ENCODE measurements around the gene UBA3. TPM values are rescaled to one million over a fixed set of nuclear protein-coding genes. Genes with fewer than 3 reads are reported as not detected.

UBA3 gene
- total RNA-seq, 1 experiment from 2014 or later = 47.1 TPM

DNA sequence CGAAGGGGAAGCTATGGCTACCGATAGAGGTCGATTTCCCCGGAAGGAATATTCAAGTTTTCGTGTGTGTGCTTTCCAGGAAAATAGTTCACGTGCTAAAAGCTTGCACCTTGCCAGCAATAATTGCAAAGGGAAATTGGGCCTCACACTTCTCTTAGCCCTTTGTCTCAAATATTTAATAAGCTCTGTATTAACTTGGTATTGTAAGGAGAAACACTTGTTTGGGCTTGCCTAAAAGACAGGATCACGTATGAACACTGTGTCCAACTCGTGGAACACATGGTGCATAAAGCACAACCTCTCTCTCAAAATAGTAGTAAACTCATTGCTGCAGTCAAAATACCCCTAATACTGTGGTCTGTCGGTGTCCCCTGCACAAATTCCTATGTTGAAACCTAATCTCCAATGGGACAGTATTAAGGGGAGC is 27.7 kb downstream of the UBA3 start:
- POLR2A ChIA-PET = interaction anchor here (0.7 kb wide), 1 partner anchor 39 kb away, joined by 5 read pairs; the partner anchor contains the start of gene EOGT
- ATAC-seq (peak; percentile 6; the same call in 1 of the 2 replicates), DNase-seq (ENCODE audit: low read depth, low spot score) (no peak)
- H3K4me1 ChIP-seq (ENCODE audit: control insufficient read depth, insufficient read depth, low read length) = peaks cover 3% of the 10 kb centered on the region; the same call in 1 of the 2 replicates
- H3K27me3 ChIP-seq (ENCODE audit: control insufficient read depth, insufficient read depth, low read length) = no peaks in the 10 kb centered on the region
- H3K9me3 ChIP-seq (ENCODE audit: control insufficient read depth, insufficient read depth, low read depth, low read length) = no peaks in the 10 kb centered on the region
- no TSS peak for BruUV-seq (replicated peaks)
- H3K4me3 ChIP-seq (ENCODE audit: low read depth in 2 of 2, low read length in 2 of 2) = peak overlapping the region; percentile 92 to 95
- peaks cover 28% of the 10 kb centered on the region for H3K36me3 ChIP-seq (ENCODE audit: control insufficient read depth, insufficient read depth, low read length)
- in situ Hi-C loops (cut with HindIII; ENCODE audit: low pct_unique_long_range_greater_than_20kb, low sequenced_read_pairs) = no loop called here
- CTCF ChIA-PET = interaction anchor here (0.6 kb wide), 1 partner anchor 32 kb away, joined by 3 read pairs; no protein-coding TSS in a partner anchor
- intact Hi-C loops (cut with micrococcal nuclease; ENCODE audit: unreplicated experiment) = no loop called here
- H3K27ac ChIP-seq (ENCODE audit: low read length) = peak overlapping the region; percentile 90
- TF ChIP-seq POLR2AphosphoS5 (IDR thresholded peaks at IDR 0.05; ENCODE audit: low read depth, low read length) (no peak), TCF7L2 (IDR thresholded peaks at IDR 0.05; ENCODE audit: low read depth, low read length) (no peak), SIN3A (IDR thresholded peaks at IDR 0.05; ENCODE audit: borderline replicate concordance, insufficient read depth, low read depth, low read length) (no peak)
- TF ChIP-seq, protein P1, sequence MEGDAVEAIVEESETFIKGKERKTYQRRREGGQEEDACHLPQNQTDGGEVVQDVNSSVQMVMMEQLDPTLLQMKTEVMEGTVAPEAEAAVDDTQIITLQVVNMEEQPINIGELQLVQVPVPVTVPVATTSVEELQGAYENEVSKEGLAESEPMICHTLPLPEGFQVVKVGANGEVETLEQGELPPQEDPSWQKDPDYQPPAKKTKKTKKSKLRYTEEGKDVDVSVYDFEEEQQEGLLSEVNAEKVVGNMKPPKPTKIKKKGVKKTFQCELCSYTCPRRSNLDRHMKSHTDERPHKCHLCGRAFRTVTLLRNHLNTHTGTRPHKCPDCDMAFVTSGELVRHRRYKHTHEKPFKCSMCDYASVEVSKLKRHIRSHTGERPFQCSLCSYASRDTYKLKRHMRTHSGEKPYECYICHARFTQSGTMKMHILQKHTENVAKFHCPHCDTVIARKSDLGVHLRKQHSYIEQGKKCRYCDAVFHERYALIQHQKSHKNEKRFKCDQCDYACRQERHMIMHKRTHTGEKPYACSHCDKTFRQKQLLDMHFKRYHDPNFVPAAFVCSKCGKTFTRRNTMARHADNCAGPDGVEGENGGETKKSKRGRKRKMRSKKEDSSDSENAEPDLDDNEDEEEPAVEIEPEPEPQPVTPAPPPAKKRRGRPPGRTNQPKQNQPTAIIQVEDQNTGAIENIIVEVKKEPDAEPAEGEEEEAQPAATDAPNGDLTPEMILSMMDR (IDR thresholded peaks at IDR 0.05) = no peak
- TF ChIP-seq, protein P2, sequence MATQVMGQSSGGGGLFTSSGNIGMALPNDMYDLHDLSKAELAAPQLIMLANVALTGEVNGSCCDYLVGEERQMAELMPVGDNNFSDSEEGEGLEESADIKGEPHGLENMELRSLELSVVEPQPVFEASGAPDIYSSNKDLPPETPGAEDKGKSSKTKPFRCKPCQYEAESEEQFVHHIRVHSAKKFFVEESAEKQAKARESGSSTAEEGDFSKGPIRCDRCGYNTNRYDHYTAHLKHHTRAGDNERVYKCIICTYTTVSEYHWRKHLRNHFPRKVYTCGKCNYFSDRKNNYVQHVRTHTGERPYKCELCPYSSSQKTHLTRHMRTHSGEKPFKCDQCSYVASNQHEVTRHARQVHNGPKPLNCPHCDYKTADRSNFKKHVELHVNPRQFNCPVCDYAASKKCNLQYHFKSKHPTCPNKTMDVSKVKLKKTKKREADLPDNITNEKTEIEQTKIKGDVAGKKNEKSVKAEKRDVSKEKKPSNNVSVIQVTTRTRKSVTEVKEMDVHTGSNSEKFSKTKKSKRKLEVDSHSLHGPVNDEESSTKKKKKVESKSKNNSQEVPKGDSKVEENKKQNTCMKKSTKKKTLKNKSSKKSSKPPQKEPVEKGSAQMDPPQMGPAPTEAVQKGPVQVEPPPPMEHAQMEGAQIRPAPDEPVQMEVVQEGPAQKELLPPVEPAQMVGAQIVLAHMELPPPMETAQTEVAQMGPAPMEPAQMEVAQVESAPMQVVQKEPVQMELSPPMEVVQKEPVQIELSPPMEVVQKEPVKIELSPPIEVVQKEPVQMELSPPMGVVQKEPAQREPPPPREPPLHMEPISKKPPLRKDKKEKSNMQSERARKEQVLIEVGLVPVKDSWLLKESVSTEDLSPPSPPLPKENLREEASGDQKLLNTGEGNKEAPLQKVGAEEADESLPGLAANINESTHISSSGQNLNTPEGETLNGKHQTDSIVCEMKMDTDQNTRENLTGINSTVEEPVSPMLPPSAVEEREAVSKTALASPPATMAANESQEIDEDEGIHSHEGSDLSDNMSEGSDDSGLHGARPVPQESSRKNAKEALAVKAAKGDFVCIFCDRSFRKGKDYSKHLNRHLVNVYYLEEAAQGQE (IDR thresholded peaks at IDR 0.05; ENCODE audit: insufficient read depth in 1 of 2, low read depth in 2 of 2, low read length in 1 of 2) = no peak

DNA sequence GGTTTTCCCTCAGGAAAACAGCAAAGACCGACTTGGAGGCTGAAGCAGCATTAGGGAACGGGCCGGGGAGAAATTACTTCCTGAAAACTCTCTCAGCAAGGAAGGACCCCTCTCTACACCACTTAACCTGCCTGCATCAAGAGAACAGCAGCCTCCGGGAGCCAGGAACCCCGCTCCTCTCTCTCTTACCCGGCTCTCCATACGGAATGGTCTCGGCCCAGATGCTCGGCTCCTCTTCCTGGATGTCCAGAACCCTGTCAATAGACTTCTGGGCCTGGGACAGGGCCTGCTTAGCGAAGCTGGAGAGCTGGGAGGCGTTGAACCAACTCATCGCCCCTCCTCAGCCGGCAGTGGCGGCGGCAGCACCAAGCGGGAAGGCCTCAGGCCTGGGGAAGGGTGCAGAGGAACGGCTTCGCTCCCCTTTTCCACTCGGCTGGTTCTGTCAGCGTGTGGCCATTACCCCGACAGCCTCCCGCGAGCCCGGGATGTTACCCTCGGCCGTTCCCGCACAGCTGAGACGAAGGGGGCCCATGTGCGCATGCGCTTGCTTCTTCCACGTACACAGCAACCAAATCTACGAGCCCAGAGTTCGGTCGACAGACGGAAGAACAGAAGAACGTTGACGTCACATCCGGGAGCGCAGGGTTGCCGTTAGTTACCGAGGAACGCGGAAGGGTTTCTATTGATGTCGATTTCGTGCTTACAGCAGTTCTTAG is 28.3 kb downstream of the UBA3 start, which contains the start of gene TMF1:
Gene TMF1, minus strand, starts transcription at position 578 of the 716 bp plus-strand sequence. Its CDS starts 247 bp downstream, at position 331.
- intact Hi-C loops (cut with micrococcal nuclease; ENCODE audit: unreplicated experiment) (no loop called here), in situ Hi-C loops (cut with HindIII; ENCODE audit: low pct_unique_long_range_greater_than_20kb, low sequenced_read_pairs) (no loop called here)
- TF ChIP-seq, protein P2 (IDR thresholded peaks at IDR 0.05; ENCODE audit: insufficient read depth in 1 of 2, low read depth in 2 of 2, low read length in 1 of 2) = no peak
- 0 out of 2 replicates have a peak, but pooled peaks have one; percentile 26 for TF ChIP-seq SIN3A (IDR thresholded peaks at IDR 0.05; ENCODE audit: borderline replicate concordance, insufficient read depth, low read depth, low read length)
- TF ChIP-seq TCF7L2 (IDR thresholded peaks at IDR 0.05; ENCODE audit: low read depth, low read length) = peak; percentile 61
- TF ChIP-seq POLR2AphosphoS5 (IDR thresholded peaks at IDR 0.05; ENCODE audit: low read depth, low read length) = peak; percentile 72
- TF ChIP-seq, protein P1 (IDR thresholded peaks at IDR 0.05) = no peak
- H3K9me3 ChIP-seq (ENCODE audit: control insufficient read depth, insufficient read depth, low read depth, low read length) = no peaks in the 10 kb centered on the region
- H3K4me3 ChIP-seq (ENCODE audit: low read depth in 2 of 2, low read length in 2 of 2) = peak within 1 kb of the TSS; percentile 92 to 95
- H3K36me3 ChIP-seq (ENCODE audit: control insufficient read depth, insufficient read depth, low read length) = peaks cover 23% of the 10 kb centered on the region
- BruUV-seq (replicated peaks) = no TSS peak
- H3K27ac ChIP-seq (ENCODE audit: low read length) = peak within 1 kb of the TSS; percentile 90
- DNase-seq (ENCODE audit: low read depth, low spot score) = peak; percentile 89
- peak; percentile 96 for ATAC-seq
- ChIA-PET CTCF (interaction anchor here (0.6 kb wide), 1 partner anchor 32 kb away, joined by 3 read pairs; no protein-coding TSS in a partner anchor), POLR2A (interaction anchor here (0.7 kb wide), 1 partner anchor 38 kb away, joined by 5 read pairs; the partner anchor contains the start of gene EOGT)
- no peaks in the 10 kb centered on the region for H3K27me3 ChIP-seq (ENCODE audit: control insufficient read depth, insufficient read depth, low read length)
- peaks cover 3% of the 10 kb centered on the region; the same call in 1 of the 2 replicates for H3K4me1 ChIP-seq (ENCODE audit: control insufficient read depth, insufficient read depth, low read length)
